Activated naive CD4-positive, alpha-beta T cell (primary cell): ENCODE data around the gene HES1.
A peak's percentile ranks its signal among the peaks of the same experiment; 100 is the strongest.
"Not testable (repeated sequence)": the region's sequence is repeated elsewhere in the genome, so short reads cannot be mapped to it uniquely, and the experiment has no call there.

Experiments used
- DNase-seq, 4 experiments: peaks; one replicate each; lab custom pipeline; 2025; lab: John Stamatoyannopoulos, UW

HES1 gene

DNA sequence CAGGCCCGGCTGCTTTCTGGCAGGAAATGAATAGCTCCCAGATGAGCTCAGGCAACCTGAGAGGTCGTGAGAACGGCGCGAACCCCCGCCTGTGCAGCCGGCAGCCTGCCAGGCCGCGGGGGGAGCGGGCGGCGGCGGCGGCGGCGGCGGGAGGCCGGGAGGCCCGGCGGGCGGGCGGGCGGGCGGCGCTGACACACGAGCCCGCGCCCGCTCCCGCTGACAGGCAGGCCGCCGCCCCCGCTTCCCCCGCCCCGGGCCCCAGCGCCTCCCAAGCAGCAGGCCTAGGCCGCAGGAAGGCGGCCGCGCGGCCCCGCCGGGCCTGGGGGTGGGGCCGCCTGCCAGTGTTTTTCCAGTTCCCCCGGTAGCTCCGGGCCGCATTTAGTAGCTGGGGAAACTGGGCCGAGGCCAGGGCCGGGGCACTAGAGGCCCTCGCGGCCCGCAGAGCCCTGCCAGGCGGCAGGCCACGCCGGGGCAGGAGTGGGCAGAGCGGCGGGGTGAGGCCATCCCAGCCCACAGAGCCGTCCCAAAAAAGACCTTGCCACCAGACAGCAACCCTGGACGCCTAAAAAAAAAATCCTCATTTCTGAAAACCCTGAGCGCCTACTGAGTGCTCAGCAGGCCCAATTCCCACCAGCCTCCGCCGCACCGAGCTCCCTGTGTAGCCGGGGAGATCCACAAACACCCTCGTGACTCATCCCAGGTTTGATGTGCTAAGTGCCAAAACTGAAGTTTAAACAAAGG, 5.6 kb downstream of the HES1 start:
- DNase-seq, result peak; percentile 19 to 45 (median 20)

DNA sequence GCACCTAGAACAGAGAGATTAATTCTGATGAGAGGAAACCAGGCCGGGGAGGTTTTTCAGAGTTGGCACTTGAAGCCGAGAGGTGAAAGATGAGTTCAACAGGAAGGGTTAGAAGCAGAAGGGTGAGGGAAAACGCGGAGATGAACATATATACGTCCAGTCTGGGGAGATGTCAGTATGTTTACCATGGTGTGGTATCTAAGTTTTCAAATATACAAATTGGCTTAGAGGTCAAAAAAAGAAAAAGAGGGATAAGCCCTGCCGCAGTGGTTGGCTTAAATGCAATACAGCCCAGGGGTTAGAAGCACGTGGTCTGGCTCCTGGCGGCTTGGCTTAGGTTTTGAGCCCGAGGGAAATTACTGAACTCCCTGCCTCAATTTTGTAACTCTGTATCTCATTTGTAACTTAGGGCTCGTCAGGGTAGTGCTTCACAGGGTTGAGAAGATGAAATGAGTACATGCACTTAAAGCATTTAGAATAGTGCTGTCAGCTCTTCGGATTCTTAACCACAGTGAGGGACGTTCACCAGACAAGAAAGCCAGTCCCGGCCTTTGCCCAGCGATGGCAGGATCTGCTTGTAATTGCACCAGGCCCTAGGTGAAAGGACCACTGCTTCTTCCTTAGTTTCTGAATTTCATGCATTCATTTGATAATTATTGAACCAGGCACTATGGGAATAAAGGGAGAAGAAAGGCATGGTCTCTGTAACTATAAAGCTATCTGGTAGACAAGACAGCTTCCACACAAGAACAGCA, 6.4 kb downstream of the HES1 start:
- DNase-seq, result no peak

DNA sequence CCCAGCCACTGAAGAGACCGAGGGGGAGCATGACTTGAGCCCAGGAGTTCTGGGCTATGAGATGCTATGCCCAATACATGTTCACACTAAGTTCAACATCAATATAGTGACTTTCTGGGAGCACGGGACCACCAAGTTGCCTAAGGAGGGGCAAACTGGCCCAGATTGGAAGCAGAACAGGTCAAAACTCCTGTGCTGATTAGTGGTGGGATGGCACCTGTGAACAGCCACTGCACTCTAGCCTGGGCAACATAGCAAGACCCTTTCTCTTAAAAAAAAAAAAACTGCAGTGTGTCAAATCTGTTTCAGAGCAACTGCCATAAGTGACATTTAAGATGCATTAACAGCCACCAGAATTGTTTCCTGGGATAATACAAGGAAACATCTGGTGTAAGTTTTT, 9.8 kb downstream of the HES1 start:
- DNase-seq, result no peak

DNA sequence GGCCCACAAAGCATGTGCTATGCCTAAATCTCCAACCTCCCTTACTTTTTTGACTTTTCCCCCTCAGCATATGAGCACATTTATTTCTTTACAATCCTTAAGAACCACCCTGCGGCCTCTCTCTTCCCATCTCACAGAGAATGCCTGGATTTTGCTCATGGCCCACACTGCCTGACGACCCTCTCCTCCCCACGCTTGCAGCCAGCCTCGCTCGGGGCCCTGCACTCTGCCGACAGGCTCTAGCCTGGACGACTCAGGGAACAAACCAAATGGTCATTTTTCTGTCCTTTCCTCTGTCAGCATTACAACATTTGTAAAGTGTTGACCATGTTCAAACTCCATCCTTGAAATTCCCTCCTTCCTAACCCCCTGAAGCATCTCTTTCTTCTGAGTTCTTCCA, 11.7 kb downstream of the HES1 start:
- no peak for DNase-seq

DNA sequence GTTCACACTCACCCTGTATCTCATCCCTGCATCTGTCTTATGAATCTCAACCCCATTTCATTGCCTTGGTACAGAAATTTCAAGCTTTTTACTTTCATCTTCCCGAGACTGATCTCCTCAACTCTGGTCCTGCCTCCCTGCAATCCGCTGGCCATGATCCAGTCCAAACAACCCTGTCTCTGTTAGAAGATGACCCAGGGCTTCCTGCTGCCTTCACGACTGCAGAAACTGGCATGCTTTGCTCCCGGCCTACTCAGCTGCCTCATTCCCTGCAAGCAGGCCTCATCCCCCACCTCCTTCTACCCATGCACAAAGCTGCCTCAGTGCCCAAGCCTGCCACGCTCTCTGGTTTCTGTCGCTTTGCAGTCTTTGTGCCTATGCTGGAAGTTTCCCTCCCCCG, 12.4 kb downstream of the HES1 start:
- DNase-seq, result no peak

DNA sequence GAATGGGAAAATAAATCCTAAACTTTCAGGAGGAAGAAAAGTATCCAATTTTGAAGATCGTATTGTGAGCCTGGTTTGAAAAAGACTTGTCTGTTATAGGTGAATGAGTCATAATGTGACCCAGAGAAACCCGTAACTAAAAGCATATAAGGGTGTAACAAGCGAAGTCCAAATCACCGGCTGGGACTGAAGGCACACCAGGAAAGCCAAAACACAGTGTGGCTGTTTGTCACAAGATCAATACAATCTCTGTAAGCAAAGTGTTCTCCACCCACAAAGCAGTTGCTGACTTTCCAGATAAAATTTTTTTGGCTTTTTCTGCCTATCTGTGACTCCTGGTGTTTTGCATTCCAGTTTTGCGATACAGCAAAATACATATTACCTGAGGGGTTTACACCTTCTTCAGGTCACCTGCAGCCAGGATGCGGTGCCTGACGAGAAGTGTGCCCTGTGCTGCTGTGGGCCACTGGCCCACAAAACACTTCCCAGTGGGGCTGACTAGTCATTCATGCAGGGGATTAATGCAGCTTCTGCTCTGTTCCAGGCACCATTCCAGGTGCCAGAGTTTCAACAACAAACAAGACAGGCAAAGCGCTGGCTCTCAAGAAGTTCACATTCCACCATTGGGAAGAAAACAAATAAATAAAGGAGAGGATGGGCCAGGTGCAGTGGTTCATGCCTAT, 14.4 kb downstream of the HES1 start:
- DNase-seq, result no peak

DNA sequence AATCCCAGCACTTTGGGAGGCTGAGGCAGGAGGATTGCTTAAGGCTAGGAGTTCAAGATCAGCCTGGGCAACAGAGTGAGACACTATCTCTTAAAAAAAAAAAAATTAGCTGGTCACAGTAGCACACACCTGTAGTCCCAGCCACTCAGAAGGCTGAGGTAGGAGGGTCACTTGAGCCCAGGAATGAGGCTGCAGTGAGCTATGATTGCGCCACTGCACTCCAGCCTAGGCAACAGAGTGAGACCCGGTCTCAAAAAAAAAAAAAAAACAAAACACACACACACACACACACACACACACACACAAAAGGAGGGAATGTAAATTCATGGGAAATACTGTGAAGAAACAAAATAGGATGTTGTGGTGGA, 15.0 kb downstream of the HES1 start:
- not testable (repeated sequence) for DNase-seq

DNA sequence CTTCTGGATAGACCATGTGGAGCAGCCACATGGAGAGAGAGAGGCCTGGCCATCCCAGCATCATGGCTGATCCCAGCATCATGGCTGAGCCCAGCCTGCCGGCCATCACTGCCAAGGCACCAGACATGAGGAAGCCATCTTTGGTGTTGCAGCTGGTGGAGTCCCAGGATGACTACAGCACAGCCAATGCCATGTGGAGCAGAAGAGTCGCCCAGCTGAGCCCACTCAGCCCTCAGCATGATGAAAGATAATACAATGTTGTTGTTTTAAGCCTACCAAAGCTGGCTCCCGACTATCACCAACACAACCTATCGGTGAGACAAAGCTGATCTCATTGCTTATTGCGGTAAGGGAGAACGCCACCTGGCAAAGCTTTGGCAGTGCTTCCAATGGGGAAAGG, 18.4 kb downstream of the HES1 start:
- DNase-seq, result no peak

DNA sequence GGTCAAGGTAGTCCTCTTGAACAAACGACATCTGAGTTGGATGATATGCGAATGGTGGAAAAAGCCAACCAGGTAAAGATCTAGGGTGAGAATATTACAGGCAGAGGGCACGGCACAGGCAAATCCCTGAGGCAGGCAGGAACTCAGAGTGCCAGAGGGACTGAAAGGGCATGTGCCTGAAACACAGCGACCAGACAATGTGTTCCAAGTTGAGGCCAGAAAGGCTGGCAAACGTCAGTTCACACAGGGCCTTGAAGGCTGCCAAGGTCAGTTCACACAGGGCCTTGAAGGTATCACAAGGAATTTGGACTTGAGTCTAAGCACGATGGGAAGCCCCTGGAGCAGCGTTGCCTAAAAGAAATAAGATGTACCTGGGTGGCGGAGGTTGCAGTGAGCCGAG, 20.1 kb downstream of the HES1 start:
- no peak for DNase-seq

DNA sequence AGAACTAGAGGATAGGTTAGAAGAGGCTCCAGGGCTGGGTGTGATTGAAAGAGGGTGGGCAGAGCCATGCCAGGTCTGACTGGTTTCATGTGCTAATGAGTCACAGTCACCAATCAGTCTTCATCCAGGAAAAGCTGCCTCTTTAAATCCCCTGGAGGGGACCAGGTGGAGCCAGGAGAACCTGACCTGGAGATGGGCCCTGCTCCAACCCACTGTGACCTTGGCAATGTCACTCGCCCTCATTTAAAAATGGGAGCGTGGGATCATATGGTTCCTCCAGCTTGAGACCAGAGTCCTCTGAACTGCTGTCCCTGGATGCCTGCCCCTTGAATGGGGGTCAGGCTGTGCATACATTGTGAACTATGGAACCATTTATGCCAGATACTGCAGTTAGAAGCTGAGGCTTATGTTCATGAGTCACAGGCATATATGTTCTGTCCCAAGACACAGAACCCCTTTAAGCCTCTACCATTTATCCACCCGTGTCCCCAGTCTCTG, 23.0 kb downstream of the HES1 start:
- DNase-seq, result no peak

DNA sequence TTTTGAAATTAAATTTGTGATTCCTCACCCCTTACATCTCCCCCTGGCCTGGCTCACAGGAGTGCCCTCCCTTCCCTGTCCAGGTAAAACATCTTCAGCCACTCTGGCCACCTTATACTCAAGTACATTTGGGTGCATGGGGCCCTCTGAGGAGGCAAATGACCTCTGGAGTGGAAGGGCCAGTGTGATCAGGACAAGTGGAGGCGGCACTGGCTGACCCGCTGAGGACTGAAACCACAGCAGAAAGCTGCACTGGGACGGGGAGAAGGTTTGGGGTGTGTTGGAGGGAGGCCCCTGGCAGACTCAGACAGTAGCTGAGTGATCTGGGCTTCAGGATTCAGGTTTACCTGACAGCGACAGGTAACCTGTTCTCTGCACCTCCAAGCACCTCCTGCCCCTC, 24.2 kb downstream of the HES1 start:
- DNase-seq, result no peak

DNA sequence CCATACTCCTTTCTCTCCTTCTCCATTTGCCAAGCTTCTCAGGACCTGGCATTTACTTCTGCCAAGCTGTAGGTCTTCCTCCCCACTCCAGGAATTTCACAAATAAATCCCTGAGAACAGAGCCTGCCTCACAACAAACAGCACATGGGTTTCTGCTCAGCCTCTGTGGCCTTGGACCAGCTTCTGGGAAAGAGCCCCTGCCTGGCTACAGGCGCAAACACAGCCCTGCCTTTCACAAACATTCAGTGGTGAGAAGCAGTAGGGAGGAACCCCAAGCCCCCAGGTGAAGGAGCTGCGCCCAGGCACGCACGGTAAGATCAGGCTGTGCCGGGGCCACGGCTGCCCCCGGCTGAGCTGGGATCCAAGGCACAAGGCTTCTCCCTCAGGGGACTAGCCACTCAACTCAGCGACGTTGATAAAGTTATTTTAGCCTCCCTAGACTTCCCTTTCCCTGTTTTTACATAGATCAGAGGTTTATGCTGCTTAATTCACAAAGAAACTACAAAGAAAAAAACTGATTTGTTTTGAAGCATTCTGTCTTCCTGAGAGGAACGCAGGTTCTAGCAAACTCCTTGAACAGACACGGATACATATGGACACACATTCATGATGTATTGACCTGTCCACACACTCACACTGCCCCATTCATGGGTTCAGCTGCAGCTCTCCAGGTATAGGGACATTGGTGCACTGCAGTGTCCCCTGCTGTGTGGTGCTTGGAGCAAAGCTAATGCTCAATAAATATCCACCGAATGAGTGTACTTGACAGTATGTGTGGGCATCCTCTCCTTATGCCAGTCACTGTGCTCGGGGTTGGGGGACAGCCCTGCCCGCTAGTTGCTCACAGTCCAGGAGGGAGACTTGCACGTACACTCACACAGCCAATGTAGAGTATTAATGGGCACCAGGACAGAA, 25.4 kb downstream of the HES1 start:
- no peak for DNase-seq

DNA sequence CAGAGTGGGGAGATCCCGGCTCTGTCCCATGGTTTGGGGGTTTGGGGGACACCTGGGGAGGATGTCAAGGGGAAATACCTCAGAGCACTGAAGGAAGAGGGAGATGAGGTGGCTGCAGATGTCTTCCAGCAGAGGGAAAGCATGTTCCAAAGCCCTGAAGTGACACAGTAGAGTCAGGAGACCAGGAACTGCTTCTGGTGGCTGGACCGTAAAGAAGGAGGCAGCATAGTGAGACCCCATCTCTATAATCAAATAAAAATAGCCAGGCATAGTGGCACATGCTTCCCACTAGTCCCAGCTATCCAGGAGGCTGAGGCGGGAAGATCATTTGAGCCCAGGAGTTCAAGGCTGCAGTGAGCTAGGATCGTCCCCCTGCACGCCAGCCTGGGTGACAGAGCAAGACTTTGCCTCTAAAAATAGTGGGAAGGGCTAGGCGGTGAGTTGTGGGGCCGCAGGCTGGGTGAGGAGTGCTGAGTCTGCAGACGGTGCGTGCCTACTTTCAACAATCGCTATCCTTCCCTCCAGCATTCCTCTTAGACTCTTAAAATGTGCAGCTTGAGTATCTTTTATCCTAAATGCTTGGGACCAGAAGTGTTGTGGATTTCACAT, 26.2 kb downstream of the HES1 start:
- no peak for DNase-seq

DNA sequence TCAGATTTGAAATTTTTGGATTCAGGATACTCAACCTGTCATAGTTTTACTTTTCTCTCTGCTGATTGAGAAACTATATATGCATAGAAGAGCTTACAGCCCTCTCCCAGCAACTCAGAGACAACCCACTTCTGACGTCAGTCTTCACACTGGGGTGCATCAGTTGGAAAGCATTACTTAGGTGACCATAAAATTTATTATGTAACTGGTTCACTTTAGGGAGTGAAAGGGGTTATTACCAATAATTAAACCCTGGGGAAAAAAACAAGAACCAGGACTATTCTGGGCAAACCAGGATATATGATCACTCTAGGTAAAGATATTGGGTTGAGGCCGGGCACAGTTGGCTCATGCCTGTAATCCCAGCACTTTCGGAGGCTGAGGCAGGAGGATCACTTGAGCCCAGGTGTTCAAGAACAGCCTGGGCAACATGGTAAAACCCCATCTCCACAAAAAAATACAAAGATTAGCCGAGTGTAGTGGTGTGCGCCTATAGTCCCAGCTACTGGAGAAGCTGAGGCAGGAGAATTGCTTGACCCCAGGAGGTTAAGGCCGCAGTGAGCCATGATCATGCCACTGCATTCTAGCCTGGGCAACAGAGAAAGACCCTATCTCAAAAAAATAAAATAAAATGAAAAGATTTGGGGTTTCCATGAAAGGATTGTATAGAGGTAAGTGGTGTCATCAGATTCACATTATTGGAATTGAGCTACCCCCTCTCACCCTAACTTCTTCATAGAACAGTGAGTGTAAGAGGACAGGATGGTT, 27.1 kb downstream of the HES1 start:
- no peak for DNase-seq

DNA sequence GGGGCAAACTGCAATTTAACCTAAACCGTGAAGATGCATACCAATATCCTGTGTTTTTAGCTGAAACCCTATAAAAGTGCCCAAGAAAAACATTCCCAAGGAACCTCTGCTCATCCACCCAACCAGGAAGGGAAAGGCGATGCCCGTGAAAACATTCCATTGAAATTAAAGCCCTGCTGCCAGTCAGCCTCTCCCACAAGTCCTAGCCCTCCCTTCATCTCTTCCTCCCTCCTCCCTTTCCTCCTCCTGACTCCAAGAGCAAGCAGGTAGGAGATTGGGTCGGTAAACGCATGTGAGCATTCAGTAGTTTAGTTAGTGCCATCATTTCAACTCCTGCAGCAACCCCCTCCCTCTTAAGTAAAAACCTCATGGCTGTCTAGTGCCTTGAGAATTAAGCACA, 27.7 kb downstream of the HES1 start:
- no peak for DNase-seq

DNA sequence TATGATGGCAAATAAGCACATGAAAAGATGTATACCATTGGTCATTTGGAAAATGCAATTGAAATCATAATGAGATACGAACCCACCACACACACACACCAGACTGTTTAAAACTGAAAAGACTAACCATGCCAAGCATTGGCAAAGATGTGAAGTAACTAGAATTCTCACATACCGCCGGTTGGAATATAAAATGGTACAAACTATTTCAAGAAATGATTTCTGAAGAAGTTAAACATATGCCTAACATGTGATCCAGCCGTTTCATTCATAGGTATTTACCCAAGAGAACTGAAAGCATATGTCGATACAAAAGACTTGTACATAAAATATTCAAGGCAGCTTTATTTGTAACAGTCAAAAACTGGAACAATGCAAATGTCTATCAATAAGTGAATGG, 28.9 kb downstream of the HES1 start:
- no peak for DNase-seq

DNA sequence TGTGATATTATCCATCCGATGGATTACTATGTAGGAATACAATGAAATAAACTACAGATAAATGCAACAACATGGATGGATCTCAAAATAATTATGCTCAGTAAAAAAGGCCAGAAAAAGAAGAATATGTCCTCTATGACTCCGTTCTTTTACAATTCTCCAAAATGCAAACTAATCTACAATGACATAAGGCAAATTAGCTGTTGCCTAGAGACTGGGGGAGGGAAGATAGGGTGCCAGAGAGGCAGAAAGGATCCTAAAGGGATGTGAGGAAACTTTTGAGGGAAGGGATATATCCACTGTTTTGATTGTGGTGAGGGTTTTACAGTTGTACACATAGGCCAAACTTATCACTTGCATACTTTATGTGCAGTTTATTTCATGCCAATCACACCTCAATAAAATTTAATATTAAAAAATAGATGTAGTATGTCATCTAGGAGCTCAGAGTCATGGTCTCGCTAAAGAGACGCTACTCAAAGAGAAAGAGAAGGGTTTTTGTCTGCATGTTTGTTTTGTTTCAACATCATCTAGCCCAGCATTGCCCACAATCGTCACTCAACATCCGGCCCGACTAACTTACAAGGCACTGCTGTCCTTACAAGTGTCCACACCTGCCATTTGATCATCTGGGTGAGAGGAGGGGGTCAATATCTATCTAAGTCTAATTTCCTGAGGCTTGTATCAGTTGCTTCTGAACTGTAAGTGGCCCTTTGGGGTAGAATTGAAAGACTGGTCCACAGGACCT, 29.5 kb downstream of the HES1 start:
- DNase-seq, result no peak

DNA sequence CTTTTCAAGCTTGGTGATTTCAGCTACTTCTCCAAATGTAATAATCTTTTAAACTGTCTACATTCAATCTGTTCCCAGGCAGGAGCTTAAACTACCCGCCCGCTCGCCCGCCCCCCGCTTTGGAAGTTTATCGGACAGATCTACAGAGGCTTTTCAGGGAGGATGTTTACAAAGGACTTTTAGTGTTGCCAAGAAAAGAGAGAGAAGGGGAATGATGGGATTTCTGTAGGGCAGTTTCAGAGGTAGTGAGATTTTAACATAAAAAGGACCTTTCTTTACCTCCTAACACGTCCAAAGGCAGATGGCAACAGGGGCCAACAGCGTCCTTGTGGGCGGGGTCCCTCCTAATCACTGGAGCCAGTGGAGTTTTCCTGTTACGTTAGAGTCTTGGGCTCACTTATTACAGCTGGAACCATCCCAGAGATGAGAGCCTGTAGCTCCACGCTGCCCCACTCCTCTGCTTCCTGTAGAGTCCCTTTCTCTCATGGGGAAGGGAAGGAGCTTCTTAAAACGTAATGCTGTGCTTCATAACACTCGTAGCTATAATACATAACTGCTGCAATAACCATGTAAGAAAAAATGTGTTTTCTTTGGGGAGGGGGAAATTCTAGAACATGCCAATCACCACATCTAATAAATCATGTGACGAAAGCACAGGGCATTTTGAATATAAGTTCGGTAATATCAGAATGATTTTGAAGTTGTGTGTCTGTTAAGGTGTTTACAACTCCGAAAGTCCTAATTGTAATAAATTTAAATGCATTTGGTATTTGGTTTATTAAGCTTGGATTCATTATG, 30.9 kb downstream of the HES1 start:
- DNase-seq, result no peak
